Transverse colon (tissue), 4 donors: ENCODE results near the gene DMXL1. TPM values are rescaled to one million over a fixed set of nuclear protein-coding genes. Genes with fewer than 3 reads are reported as not detected.
"Not testable (repeated sequence)": the region's sequence is repeated elsewhere in the genome, so short reads cannot be mapped to it uniquely, and the experiment has no call there.

ENCODE experiments used
- DNase-seq: peaks from one replicate; pipeline ENCODE4 v3.0.0-alpha.2; 2019
- H3K27ac ChIP-seq, 4 donors: fragments of 200-600 bp; sonication (generic); 2 replicates each; pipeline ENCODE4 v1.5.1; 2016 to 2018; ENCODE audit warnings: inconsistent platforms in 4 of 4
- H3K27me3 ChIP-seq: fragments of 200-600 bp; sonication (generic); 2 replicates; pipeline ENCODE4 v1.5.1; 2017; ENCODE audit warnings: inconsistent platforms
- H3K36me3 ChIP-seq, 4 donors: fragments of 200-600 bp; sonication (generic); 2 replicates each; pipeline ENCODE4 v1.5.1; 2017 to 2019; ENCODE audit warnings: inconsistent platforms in 4 of 4
- H3K4me1 ChIP-seq, 4 donors: fragments of 200-600 bp; sonication (generic); 2 replicates each; pipeline ENCODE4 v1.5.1; 2017 to 2020; ENCODE audit warnings: inconsistent platforms in 4 of 4
- H3K4me3 ChIP-seq, 4 donors: fragments of 200-600 bp; sonication (generic); 1 replicate in 1 of 4; 2 replicates in 3 of 4; pipeline versions ENCODE4 v1.5.1 to v1.6.1; 2017 to 2019; ENCODE audit warnings: inconsistent platforms in 4 of 4
- H3K9me3 ChIP-seq, 2 donors: fragments of 200-600 bp; sonication (generic); 2 replicates each; pipeline ENCODE4 v1.5.1; 2017 to 2019; ENCODE audit warnings: inconsistent platforms in 2 of 2
- EP300 ChIP-seq: sonication (generic); formaldehyde crosslinking; IDR thresholded peaks from one replicate; pipeline ENCODE4 v1.6.1; 2017; ENCODE audit warnings: antibody characterized with exemption, low read depth
- POLR2A ChIP-seq: fragments of 450-650 bp; IDR thresholded peaks from one replicate; pipeline ENCODE4 v1.6.1; 2016; ENCODE audit warnings: antibody characterized with exemption, mild to moderate bottlenecking, moderate library complexity
- POLR2AphosphoS5 ChIP-seq, 3 donors: sonication (generic); formaldehyde crosslinking; IDR thresholded peaks; one replicate each; pipeline ENCODE4 v1.6.1; 2016; ENCODE audit warnings: antibody characterized with exemption in 3 of 3
- WGBS, 2 donors: methylation state at CpG; one replicate each; pipeline ENCODE4 v1.1.5; 2018; ENCODE audit warnings: low coverage in 1 of 2; 5-methylcytosine and 5-hydroxymethylcytosine counted together
- in situ Hi-C, 4 donors: fragments of 200-750 bp; cut with MboI; loops; one replicate each; pipeline versions ENCODE4 v1.15.0 to v1.15.1; 2017; ENCODE audit warnings: low sequenced_read_pairs in 3 of 4, low pct_ligation_motif_present in 1 of 4, low pct_unique_long_range_greater_than_20kb in 1 of 4
- intact Hi-C: fragments of 100-400 bp; cut with DNase I; formaldehyde crosslinking; loops from one replicate; pipeline ENCODE4 v1.15.1; 2023; ENCODE audit warnings: low total_unique reads
- total RNA-seq, 4 donors: library from RNA; depleted of rRNA; stranded (reverse); fragments of >200 nt; gene quantifications; one replicate each; pipeline ENCODE4 v1.1.0, GENCODE V29; 2016
- TF ChIP-seq, protein P1 (sequence below), 5 experiments: fragments of 200-600 bp in 3 of 5; fragments of 450-650 bp in 2 of 5; sonication (generic) in 3 of 5; IDR thresholded peaks; 1 replicate in 2 of 5; 2 replicates in 3 of 5; pipeline ENCODE4 v1.5.1; 2016 to 2017; ENCODE audit warnings: antibody characterized with exemption in 5 of 5, inconsistent platforms in 3 of 5, mild to moderate bottlenecking in 2 of 5, moderate library complexity in 1 of 5

Gene DMXL1
- total RNA-seq, 4 donors from 2014 or later: 44.6 to 84.8 (median 58.2) TPM

DNA sequence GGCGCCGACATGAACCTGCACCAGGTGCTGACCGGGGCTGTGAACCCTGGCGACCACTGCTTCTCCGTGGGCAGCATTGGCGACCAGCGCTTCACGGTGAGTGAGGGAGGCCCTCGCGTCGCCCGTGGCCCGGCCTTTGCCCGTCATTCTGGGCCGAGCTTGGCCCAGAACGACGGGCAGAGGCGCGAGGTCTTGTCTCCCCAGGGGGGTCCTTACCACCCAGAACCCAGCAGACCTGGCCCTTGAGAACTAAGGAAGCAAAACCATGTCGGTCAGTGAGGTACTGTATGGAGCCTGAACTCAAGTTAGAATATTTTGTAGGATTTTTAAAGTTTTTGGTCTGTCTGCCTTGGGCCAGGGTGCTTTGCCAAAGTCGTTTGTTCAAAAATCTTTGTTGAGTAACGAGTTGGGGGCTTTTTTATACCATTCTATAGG, 691 bp downstream of the DMXL1 start:
- Histone ChIP-seq H3K4me1 (peaks cover 19 to 53% (median 30%) of the 10 kb centered on the region in 4 donors), H3K9me3 (no peaks in the 10 kb centered on the region), H3K27me3 (no peaks in the 10 kb centered on the region), H3K4me3 (peak overlapping the region; percentile 68 to 88 (median 77)), H3K27ac (peak overlapping the region; percentile 94 to 98 (median 97)), H3K36me3 (no peaks in the 10 kb centered on the region)
- TF ChIP-seq POLR2A: no peak
- no peak for TF ChIP-seq POLR2AphosphoS5 (IDR thresholded peaks at IDR 0.05)
- TF ChIP-seq EP300: no peak
- TF ChIP-seq, protein P1, sequence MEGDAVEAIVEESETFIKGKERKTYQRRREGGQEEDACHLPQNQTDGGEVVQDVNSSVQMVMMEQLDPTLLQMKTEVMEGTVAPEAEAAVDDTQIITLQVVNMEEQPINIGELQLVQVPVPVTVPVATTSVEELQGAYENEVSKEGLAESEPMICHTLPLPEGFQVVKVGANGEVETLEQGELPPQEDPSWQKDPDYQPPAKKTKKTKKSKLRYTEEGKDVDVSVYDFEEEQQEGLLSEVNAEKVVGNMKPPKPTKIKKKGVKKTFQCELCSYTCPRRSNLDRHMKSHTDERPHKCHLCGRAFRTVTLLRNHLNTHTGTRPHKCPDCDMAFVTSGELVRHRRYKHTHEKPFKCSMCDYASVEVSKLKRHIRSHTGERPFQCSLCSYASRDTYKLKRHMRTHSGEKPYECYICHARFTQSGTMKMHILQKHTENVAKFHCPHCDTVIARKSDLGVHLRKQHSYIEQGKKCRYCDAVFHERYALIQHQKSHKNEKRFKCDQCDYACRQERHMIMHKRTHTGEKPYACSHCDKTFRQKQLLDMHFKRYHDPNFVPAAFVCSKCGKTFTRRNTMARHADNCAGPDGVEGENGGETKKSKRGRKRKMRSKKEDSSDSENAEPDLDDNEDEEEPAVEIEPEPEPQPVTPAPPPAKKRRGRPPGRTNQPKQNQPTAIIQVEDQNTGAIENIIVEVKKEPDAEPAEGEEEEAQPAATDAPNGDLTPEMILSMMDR (IDR thresholded peaks at IDR 0.05): no peak
- 0% methylated on average over 3 to 10 of the region's 22 CpGs for WGBS, 2 donors
- intact Hi-C loops: no loop called here
- no peak for DNase-seq
- in situ Hi-C loops: no loop called here

DNA sequence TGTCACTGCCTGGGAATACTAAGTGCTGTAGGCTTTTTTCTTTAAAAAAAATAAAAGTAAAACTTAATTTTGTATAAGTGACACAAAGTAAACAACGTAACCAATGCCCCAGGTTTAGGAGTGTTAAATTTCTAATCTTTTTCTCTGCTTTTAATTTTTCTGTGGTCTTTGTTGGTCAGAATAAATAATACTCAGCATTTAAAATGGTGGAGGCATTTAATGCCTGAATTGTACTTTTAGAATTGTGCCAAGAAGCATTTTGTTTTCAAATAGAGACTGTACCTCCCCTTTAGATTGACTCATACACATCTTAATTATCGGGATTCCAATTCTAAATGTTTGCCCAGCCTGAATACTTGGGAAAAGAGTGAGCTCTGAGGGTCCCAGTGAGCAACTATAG, 1.6 kb downstream of the DMXL1 start:
- H3K27me3 ChIP-seq: no peaks in the 10 kb centered on the region
- H3K36me3 ChIP-seq: no peaks in the 10 kb centered on the region
- H3K4me3 ChIP-seq: peak overlapping the region in 3 of 4 donors; percentile 68 to 88 (median 72)
- in situ Hi-C loops (no loop called here), intact Hi-C loops (no loop called here)
- no peaks in the 10 kb centered on the region for H3K9me3 ChIP-seq
- no peak for DNase-seq
- peaks cover 19 to 60% (median 33%) of the 10 kb centered on the region in 4 donors for H3K4me1 ChIP-seq
- peak overlapping the region in 3 of 4 donors; percentile 94 to 97 (median 97) for H3K27ac ChIP-seq
- 64 to 75% methylated on average over 1 to 2 of the region's 2 CpGs for WGBS, 2 donors
- TF ChIP-seq POLR2A (no peak), POLR2AphosphoS5 (IDR thresholded peaks at IDR 0.05) (no peak), EP300 (no peak)
- TF ChIP-seq, protein P1 (IDR thresholded peaks at IDR 0.05): no peak

DNA sequence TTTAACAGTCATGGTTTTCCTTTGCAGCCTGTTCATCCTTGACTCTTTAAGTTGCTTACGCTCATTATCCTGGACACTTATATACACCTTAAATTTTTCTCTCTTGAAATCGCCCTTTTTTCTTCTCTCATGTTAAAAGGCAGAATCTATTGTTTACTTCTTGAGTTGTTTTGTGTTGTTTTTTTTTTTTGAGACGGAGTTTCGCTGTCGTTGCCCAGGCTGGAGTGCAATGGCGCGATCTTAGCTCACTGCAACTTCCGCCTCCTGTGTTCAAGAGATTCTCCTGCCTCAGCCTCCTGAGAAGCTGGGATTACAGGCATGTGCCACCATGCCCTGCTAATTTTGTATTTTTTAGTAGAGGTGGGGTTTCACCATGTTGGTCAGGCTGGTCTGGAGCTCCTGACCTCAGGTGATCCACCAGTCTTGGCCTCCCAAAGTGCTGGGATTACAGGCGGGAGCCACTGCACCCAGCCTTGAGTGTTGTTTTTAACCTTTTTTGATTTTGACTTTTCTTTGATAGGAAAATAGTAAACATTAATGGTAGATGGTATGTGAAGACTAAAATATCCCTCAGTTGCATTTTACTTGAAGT, 3.0 kb downstream of the DMXL1 start:
- in situ Hi-C loops, intact Hi-C loops, H3K9me3 ChIP-seq, H3K4me3 ChIP-seq, H3K36me3 ChIP-seq, DNase-seq, H3K27me3 ChIP-seq: not testable (repeated sequence)
- 81 to 84% methylated on average over 3 to 9 of the region's 9 CpGs for WGBS, 2 donors
- Histone ChIP-seq H3K27ac (peak overlapping the region in 1 of 4 donors; percentile 34), H3K4me1 (peaks cover 19 to 68% (median 33%) of the 10 kb centered on the region in 4 donors)

DNA sequence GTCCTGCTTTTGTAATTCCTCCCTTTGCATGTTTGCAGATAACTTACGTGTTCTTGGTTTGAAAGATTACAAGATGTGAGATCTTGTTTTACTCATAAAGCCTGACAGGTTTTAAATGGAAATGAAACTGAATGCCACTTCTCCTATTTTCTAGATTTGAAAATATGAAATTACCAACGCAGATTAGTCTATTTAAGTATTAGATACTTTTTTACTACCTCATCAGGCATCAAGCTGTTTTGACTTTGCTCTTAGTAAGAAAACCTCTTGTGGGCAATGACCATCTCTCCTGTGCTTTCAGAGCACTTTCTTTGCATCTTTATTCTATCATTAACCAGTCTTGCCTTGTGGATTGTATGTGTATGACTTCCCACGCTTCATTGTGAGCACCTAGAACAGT, 3.5 kb downstream of the DMXL1 start:
- Histone ChIP-seq H3K27me3 (no peaks in the 10 kb centered on the region), H3K36me3 (no peaks in the 10 kb centered on the region), H3K4me1 (peaks cover 19 to 72% (median 34%) of the 10 kb centered on the region in 4 donors), H3K4me3 (no peak overlapping the region), H3K27ac (peak overlapping the region in 1 of 4 donors; percentile 34), H3K9me3 (no peaks in the 10 kb centered on the region)
- no peak for DNase-seq
- intact Hi-C loops: no loop called here
- TF ChIP-seq EP300 (no peak), POLR2A (no peak), POLR2AphosphoS5 (IDR thresholded peaks at IDR 0.05) (no peak)
- TF ChIP-seq, protein P1 (IDR thresholded peaks at IDR 0.05): no peak
- in situ Hi-C loops: no loop called here
- WGBS, 2 donors: 65 to 70% methylated on average over 3 of the region's 3 CpGs

DNA sequence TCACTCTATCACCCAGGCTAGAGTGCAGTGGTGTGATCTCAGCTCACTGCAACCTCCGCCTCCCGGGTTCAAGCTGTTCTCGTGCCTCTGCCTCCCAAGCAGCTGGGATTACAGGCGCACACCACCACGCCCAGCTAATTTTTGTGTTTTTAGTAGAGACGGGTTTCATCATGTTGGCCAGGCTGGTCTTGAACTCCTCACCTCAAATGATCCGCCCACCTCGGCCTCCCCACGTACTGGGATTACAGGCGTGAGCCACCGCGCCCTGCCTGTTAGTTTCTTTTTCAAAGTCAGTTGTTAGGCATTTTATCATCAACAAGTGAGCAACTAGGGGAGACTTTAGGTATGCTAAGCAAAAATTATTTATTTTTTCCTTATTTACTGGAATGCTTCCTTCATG, 4.4 kb downstream of the DMXL1 start:
- intact Hi-C loops, in situ Hi-C loops, H3K36me3 ChIP-seq, H3K4me3 ChIP-seq, H3K27ac ChIP-seq, H3K9me3 ChIP-seq, H3K27me3 ChIP-seq, DNase-seq: not testable (repeated sequence)
- H3K4me1 ChIP-seq: peaks cover 14 to 66% (median 28%) of the 10 kb centered on the region in 4 donors
- WGBS, 2 donors: 92 to 100% methylated on average over 2 to 12 of the region's 12 CpGs
